Keratinocyte (primary cell): Measurements from ENCODE around the gene NME5. TPM values are rescaled to one million over a fixed set of nuclear protein-coding genes. Genes with fewer than 3 reads are reported as not detected.
"Not testable (repeated sequence)": the region's sequence is repeated elsewhere in the genome, so short reads cannot be mapped to it uniquely, and the experiment has no call there.

Experiments
- DNase-seq: peaks from one replicate; pipeline ENCODE4 v3.0.0-alpha.2; 2011; ENCODE audit warnings: low read depth, missing footprints, low spot score
- FAIRE-seq: peaks from 2 replicates; lab custom pipeline; 2011; peaks lifted over from hg19 to GRCh38; lab: Jason Lieb, UNC
- H2AFZ ChIP-seq: 2 replicates; pipeline ENCODE4 v1.6.0; 2012; ENCODE audit warnings: low read length, control low read depth, inconsistent platforms; ENCODE audit not compliant: control insufficient read depth
- H3K27ac ChIP-seq: 2 replicates; pipeline ENCODE4 v1.5.1; 2011; ENCODE audit warnings: low read length; ENCODE audit not compliant: control insufficient read depth, insufficient read depth
- H3K27me3 ChIP-seq: 3 replicates; pipeline ENCODE4 v1.6.0; 2011; ENCODE audit warnings: low read length; ENCODE audit not compliant: control insufficient read depth, insufficient read depth; ENCODE audit errors: extremely low read depth
- H3K36me3 ChIP-seq, 2 experiments: 2 replicates in 1 of 2; 3 replicates in 1 of 2; pipeline ENCODE4 v1.5.1; 2011; ENCODE audit warnings: low read length in 2 of 2, mild to moderate bottlenecking in 1 of 2; ENCODE audit not compliant: control insufficient read depth in 2 of 2, insufficient read depth in 2 of 2; ENCODE audit errors: extremely low read depth in 1 of 2
- H3K4me1 ChIP-seq: 3 replicates; pipeline ENCODE4 v1.5.1; 2011; ENCODE audit warnings: low read length; ENCODE audit not compliant: control insufficient read depth, insufficient read depth; ENCODE audit errors: extremely low read depth
- H3K4me2 ChIP-seq: 3 replicates; pipeline ENCODE4 v1.6.0; 2011; ENCODE audit warnings: low read depth, low read length; ENCODE audit not compliant: control insufficient read depth, insufficient read depth; ENCODE audit errors: extremely low read depth
- H3K4me3 ChIP-seq, 3 experiments: fragments of 200-600 bp in 1 of 3; sonication (generic) in 1 of 3; 2 replicates in 2 of 3; 3 replicates in 1 of 3; pipeline ENCODE4 v1.5.1; 2011 to 2016; ENCODE audit warnings: low read length in 3 of 3, mild to moderate bottlenecking in 3 of 3, control low read depth in 2 of 3, inconsistent platforms in 1 of 3, low read depth in 1 of 3, mixed read lengths in 1 of 3, mixed run types in 1 of 3, moderate library complexity in 1 of 3; ENCODE audit not compliant: control insufficient read depth in 2 of 3, insufficient read depth in 2 of 3; ENCODE audit errors: extremely low read depth in 1 of 3
- H3K79me2 ChIP-seq: 2 replicates; pipeline ENCODE4 v1.6.0; 2012; ENCODE audit warnings: low read length; ENCODE audit not compliant: control insufficient read depth, insufficient read depth
- H3K9ac ChIP-seq: 3 replicates; pipeline ENCODE4 v1.6.0; 2011; ENCODE audit warnings: low read length; ENCODE audit not compliant: control insufficient read depth, insufficient read depth; ENCODE audit errors: extremely low read depth
- H3K9me1 ChIP-seq: 3 replicates; pipeline ENCODE4 v1.6.0; 2011; ENCODE audit warnings: low read length; ENCODE audit not compliant: control insufficient read depth, insufficient read depth; ENCODE audit errors: extremely low read depth
- H3K9me3 ChIP-seq: 2 replicates; pipeline ENCODE4 v1.5.1; 2012; ENCODE audit warnings: low read depth, low read length; ENCODE audit not compliant: control insufficient read depth
- H4K20me1 ChIP-seq: 3 replicates; pipeline ENCODE4 v1.6.0; 2011; ENCODE audit warnings: low read length; ENCODE audit not compliant: control insufficient read depth, insufficient read depth; ENCODE audit errors: extremely low read depth
- CTCF ChIP-seq, 3 experiments: IDR thresholded peaks in 1 of 3; conservative IDR thresholded peaks in 1 of 3; optimal IDR thresholded peaks in 1 of 3; 2 replicates in 2 of 3; 3 replicates in 1 of 3; pipeline versions ENCODE3 to v1.5.1; 2011; ENCODE audit warnings: low read length in 3 of 3, mild to moderate bottlenecking in 3 of 3, moderate library complexity in 2 of 3, control low read depth in 1 of 3, inconsistent platforms in 1 of 3; ENCODE audit not compliant: insufficient read depth in 2 of 3; ENCODE audit errors: extremely low read depth in 1 of 3
- EZH2 ChIP-seq: IDR thresholded peaks from one replicate; pipeline ENCODE4 v1.6.1; 2012; ENCODE audit warnings: inconsistent platforms, mild to moderate bottlenecking, low read length, moderate library complexity
- dilution Hi-C: fragments of 300-500 bp; cut with MboI; formaldehyde crosslinking; loops from one replicate; pipeline ENCODE4 v1.7.0; 2020; ENCODE audit warnings: low sequenced_read_pairs; ENCODE audit not compliant: extremely low pct_ligation_motif_present
- polyA plus RNA-seq, 5 experiments: library from polyadenylated mRNA; depleted of rRNA in 3 of 5; stranded (reverse) in 3 of 5; stranded (forward) in 1 of 5; unstranded in 1 of 5; fragments of >200 nt; gene quantifications; 1 replicate in 1 of 5; 2 replicates in 3 of 5; 3 replicates in 1 of 5; pipeline versions ENCODE4 v1.2.1 to v1.2.3, GENCODE V29; 2011 to 2012; ENCODE audit warnings: missing spikeins in 2 of 5, low read depth in 1 of 5, low replicate concordance in 1 of 5

Gene NME5
- polyA plus RNA-seq, 1 donor (not counting 4 experiments of a cell fraction or from before 2014, with no cell fraction given) = 0.13 TPM

GRCh38 chr5:138148811-138149210, 9.6 kb upstream of the NME5 start:
- Histone ChIP-seq H4K20me1 (no peaks in the 10 kb centered on the region), H3K9me1 (no peaks in the 10 kb centered on the region), H3K36me3 (no peaks in the 10 kb centered on the region), H3K27ac (no peak overlapping the region), H3K9me3 (no peaks in the 10 kb centered on the region), H3K4me2 (no peak overlapping the region), H3K27me3 (no peaks in the 10 kb centered on the region), H3K79me2 (no peaks in the 10 kb centered on the region), H3K4me1 (peaks cover 7% of the 10 kb centered on the region), H3K4me3 (no peak overlapping the region), H3K9ac (no peak overlapping the region), H2AFZ (no peak overlapping the region)
- dilution Hi-C loops = no loop called here
- no peak for TF ChIP-seq EZH2
- TF ChIP-seq CTCF (optimal IDR thresholded peaks at IDR 0.05 in 1 of 3, IDR thresholded peaks at IDR 0.05 in 1 of 3, conservative IDR thresholded peaks at IDR 0.05 in 1 of 3; ENCODE audit: extremely low read depth in 1 of 3, insufficient read depth in 2 of 3, low read length in 3 of 3) = no peak
- FAIRE-seq = peak; percentile 70
- peak; percentile 21 for DNase-seq

GRCh38 chr5:138143578-138143977, 4.3 kb upstream of the NME5 start:
- H3K4me2 ChIP-seq, H4K20me1 ChIP-seq, H3K9me3 ChIP-seq, H3K36me3 ChIP-seq, H3K4me3 ChIP-seq, DNase-seq, dilution Hi-C loops, H3K9me1 ChIP-seq, FAIRE-seq, H3K27ac ChIP-seq, H3K27me3 ChIP-seq, H2AFZ ChIP-seq, H3K79me2 ChIP-seq, H3K9ac ChIP-seq: not testable (repeated sequence)
- peaks cover 18% of the 10 kb centered on the region for H3K4me1 ChIP-seq

- DNase-seq = no peak
- FAIRE-seq = peak; percentile 67
Observed at GRCh38 chr5:138141734-138142133, 2.5 kb upstream of the NME5 start.

More at GRCh38 chr5:138141734-138142133, 2.5 kb upstream of the NME5 start:
- H4K20me1 ChIP-seq = no peaks in the 10 kb centered on the region
- H3K9me3 ChIP-seq = no peaks in the 10 kb centered on the region
- H3K4me1 ChIP-seq = peaks cover 11% of the 10 kb centered on the region
- H3K9ac ChIP-seq = no peak overlapping the region
- TF ChIP-seq EZH2 = no peak
- no peak for TF ChIP-seq CTCF (optimal IDR thresholded peaks at IDR 0.05 in 1 of 3, IDR thresholded peaks at IDR 0.05 in 1 of 3, conservative IDR thresholded peaks at IDR 0.05 in 1 of 3; ENCODE audit: extremely low read depth in 1 of 3, insufficient read depth in 2 of 3, low read length in 3 of 3)
- H3K4me3 ChIP-seq = no peak overlapping the region
- H3K79me2 ChIP-seq = no peaks in the 10 kb centered on the region
- no peaks in the 10 kb centered on the region for H3K9me1 ChIP-seq
- peak overlapping the region; percentile 21 for H2AFZ ChIP-seq
- no peaks in the 10 kb centered on the region for H3K36me3 ChIP-seq
- no peak overlapping the region for H3K4me2 ChIP-seq
- no peaks in the 10 kb centered on the region for H3K27me3 ChIP-seq
- dilution Hi-C loops = no loop called here
- no peak overlapping the region for H3K27ac ChIP-seq
